OCI-LY7 (cell line): ENCODE data around the gene COL6A3. TPM values are rescaled to one million over a fixed set of nuclear protein-coding genes. Genes with fewer than 3 reads are reported as not detected.

Experiments used
- BruUV-seq: library from RNA; stranded (reverse); fragments of 400-500 nt; replicated peaks from 2 replicates; lab custom pipeline; 2021; lab: Mats Ljungman, UMichigan
- CTCF ChIA-PET: fragments of 300-600 bp; sonication (Branson Sonifier 250); formaldehyde crosslinking; loops from one replicate; lab custom pipeline; 2022; ENCODE audit warnings: antibody characterized with exemption; ENCODE audit not compliant: unreplicated experiment; lab: Charles Lee
- POLR2A ChIA-PET: fragments of 300-600 bp; sonication (Branson Sonifier 250); formaldehyde crosslinking; loops from one replicate; lab custom pipeline; 2022; ENCODE audit warnings: antibody characterized with exemption; lab: Charles Lee
- DNase-seq: peaks from one replicate; pipeline ENCODE4 v3.0.0-alpha.2; 2015; ENCODE audit warnings: low spot score
- H2AFZ ChIP-seq: fragments of 200-600 bp; sonication (generic), shearing (Covaris generic); 2 replicates; pipeline ENCODE4 v1.6.1; 2014; ENCODE audit warnings: mild to moderate bottlenecking, antibody characterized with exemption, low read length, moderate library complexity
- H3K27ac ChIP-seq: fragments of 200-600 bp; sonication (generic); 2 replicates; pipeline ENCODE4 v1.5.1; 2014; ENCODE audit warnings: mixed run types, low read depth, mild to moderate bottlenecking, moderate library complexity, low read length, inconsistent platforms; ENCODE audit not compliant: poor library complexity, severe bottlenecking
- H3K36me3 ChIP-seq: fragments of 200-600 bp; sonication (generic); 2 replicates; pipeline ENCODE4 v1.6.1; 2014; ENCODE audit warnings: mild to moderate bottlenecking, antibody characterized with exemption, low read length, moderate library complexity, mixed read lengths; ENCODE audit not compliant: insufficient read depth
- H3K4me1 ChIP-seq: fragments of 200-600 bp; sonication (generic); 2 replicates; pipeline ENCODE4 v1.5.1; 2014; ENCODE audit warnings: mild to moderate bottlenecking, low read length; ENCODE audit not compliant: insufficient read depth, poor library complexity, severe bottlenecking
- H3K4me2 ChIP-seq: fragments of 200-600 bp; sonication (generic); 2 replicates; pipeline ENCODE4 v1.6.1; 2014; ENCODE audit warnings: mild to moderate bottlenecking, low read length
- H3K4me3 ChIP-seq: fragments of 200-600 bp; sonication (generic); 2 replicates; pipeline ENCODE4 v1.5.1; 2014; ENCODE audit warnings: mild to moderate bottlenecking, low read depth, low read length; ENCODE audit not compliant: poor library complexity, severe bottlenecking
- H3K79me2 ChIP-seq: fragments of 200-600 bp; sonication (generic); 2 replicates; pipeline ENCODE4 v1.6.1; 2016; ENCODE audit warnings: low read depth, mild to moderate bottlenecking, low read length, moderate library complexity, mixed read lengths; ENCODE audit not compliant: insufficient read depth
- H3K9me2 ChIP-seq: fragments of 200-600 bp; sonication (generic); 2 replicates; pipeline ENCODE4 v1.6.1; 2016; ENCODE audit warnings: mild to moderate bottlenecking, low read length, mixed read lengths; ENCODE audit not compliant: insufficient read depth
- H3K9me3 ChIP-seq: fragments of 200-600 bp; sonication (generic); 2 replicates; pipeline ENCODE4 v1.6.1; 2014; ENCODE audit warnings: mild to moderate bottlenecking, mixed run types, low read length, mixed read lengths
- H4K20me1 ChIP-seq: fragments of 200-600 bp; sonication (generic); 2 replicates; pipeline ENCODE4 v1.6.1; 2014; ENCODE audit warnings: mild to moderate bottlenecking, antibody characterized with exemption, low read length, moderate library complexity, mixed read lengths; ENCODE audit not compliant: insufficient read depth
- EZH2phosphoT487 ChIP-seq: fragments of 200-600 bp; sonication (generic); IDR thresholded peaks from 2 replicates; pipeline ENCODE4 v1.6.1; 2018; ENCODE audit warnings: low read depth, borderline replicate concordance, mild to moderate bottlenecking, mixed run types, antibody characterized with exemption, low read length, moderate library complexity, mixed read lengths
- intact Hi-C: fragments of 100-400 bp; cut with micrococcal nuclease; formaldehyde crosslinking; loops from one replicate; pipeline ENCODE4 v1.10.0; 2022; ENCODE audit not compliant: unreplicated experiment
- total RNA-seq, 2 experiments: library from RNA; depleted of rRNA in 1 of 2; stranded (reverse); fragments of >200 nt in 1 of 2; shearing (Covaris generic) in 1 of 2; gene quantifications; 2 replicates each; pipeline ENCODE4 v1.2.3, GENCODE V29; 2014 to 2022
- TF ChIP-seq, protein P1 (sequence below): fragments of 200-600 bp; sonication (generic); conservative IDR thresholded peaks from 2 replicates; pipeline ENCODE4 v1.5.1; 2014; ENCODE audit warnings: mild to moderate bottlenecking, antibody characterized with exemption, low read length, moderate library complexity, mixed read lengths

Gene COL6A3
- total RNA-seq, 2 experiments from 2014 or later, result not detected

DNA sequence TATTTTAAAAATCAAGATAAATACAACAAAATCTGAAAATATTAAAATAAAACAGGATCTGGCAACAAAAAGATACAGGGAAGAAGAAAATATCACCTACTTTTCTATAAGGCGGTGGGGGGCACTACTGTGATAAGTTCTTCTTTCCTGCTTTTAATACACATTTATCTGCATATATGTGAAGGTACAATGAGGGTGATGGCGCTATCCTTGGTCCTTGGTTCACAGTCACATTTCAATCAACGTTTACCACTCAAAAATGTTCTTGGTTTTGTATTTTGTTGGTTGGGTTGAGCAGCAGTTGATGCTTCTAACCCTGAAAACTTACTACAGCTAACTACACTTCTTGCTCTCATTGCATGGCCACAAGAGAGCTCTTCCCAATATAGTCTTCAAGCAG lies 112.4 kb downstream of the COL6A3 start:
- no peaks in the 10 kb centered on the region for H3K4me1 ChIP-seq
- H2AFZ ChIP-seq, result no peak overlapping the region
- no peaks in the 10 kb centered on the region for H3K36me3 ChIP-seq
- H3K9me2 ChIP-seq, result no peaks in the 10 kb centered on the region
- H3K9me3 ChIP-seq, result no peaks in the 10 kb centered on the region
- intact Hi-C loops, result no loop called here
- H3K4me2 ChIP-seq, result no peak overlapping the region
- no peaks in the 10 kb centered on the region for H3K79me2 ChIP-seq
- H4K20me1 ChIP-seq, result no peaks in the 10 kb centered on the region
- no peak overlapping the region for H3K27ac ChIP-seq
- DNase-seq, result no peak
- H3K4me3 ChIP-seq, result no peak overlapping the region
- ChIA-PET CTCF (no interaction called here), POLR2A (no interaction called here)
- no TSS peak for BruUV-seq
- TF ChIP-seq, protein P1, sequence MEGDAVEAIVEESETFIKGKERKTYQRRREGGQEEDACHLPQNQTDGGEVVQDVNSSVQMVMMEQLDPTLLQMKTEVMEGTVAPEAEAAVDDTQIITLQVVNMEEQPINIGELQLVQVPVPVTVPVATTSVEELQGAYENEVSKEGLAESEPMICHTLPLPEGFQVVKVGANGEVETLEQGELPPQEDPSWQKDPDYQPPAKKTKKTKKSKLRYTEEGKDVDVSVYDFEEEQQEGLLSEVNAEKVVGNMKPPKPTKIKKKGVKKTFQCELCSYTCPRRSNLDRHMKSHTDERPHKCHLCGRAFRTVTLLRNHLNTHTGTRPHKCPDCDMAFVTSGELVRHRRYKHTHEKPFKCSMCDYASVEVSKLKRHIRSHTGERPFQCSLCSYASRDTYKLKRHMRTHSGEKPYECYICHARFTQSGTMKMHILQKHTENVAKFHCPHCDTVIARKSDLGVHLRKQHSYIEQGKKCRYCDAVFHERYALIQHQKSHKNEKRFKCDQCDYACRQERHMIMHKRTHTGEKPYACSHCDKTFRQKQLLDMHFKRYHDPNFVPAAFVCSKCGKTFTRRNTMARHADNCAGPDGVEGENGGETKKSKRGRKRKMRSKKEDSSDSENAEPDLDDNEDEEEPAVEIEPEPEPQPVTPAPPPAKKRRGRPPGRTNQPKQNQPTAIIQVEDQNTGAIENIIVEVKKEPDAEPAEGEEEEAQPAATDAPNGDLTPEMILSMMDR, result no peak
- TF ChIP-seq EZH2phosphoT487, result no peak

DNA sequence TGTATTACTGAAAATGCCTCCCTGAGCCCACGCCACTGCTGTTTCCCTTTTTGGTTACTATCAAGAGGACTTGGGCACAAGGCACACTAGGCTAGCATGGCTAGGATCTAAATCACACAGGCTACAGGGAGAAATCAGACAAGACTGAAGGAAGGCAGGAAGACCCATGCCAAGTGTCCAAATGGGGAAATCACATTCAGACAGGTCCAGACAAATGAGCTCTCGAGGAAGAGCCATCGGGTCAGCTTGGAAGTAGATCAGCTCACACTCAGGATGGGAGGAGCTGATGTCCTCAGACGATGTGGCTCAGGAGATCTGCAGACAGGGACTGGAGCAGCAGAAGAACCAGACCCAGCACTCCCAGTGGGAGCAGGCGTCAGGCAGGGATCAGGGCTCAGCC lies 113.2 kb downstream of the COL6A3 start:
- BruUV-seq, result no TSS peak
- ChIA-PET CTCF (no interaction called here), POLR2A (no interaction called here)
- no peak overlapping the region for H3K4me2 ChIP-seq
- no peaks in the 10 kb centered on the region for H3K36me3 ChIP-seq
- no peaks in the 10 kb centered on the region for H3K9me3 ChIP-seq
- H2AFZ ChIP-seq, result no peak overlapping the region
- no peaks in the 10 kb centered on the region for H4K20me1 ChIP-seq
- intact Hi-C loops, result no loop called here
- no peak for TF ChIP-seq EZH2phosphoT487
- TF ChIP-seq, protein P1, result no peak
- H3K4me1 ChIP-seq, result no peaks in the 10 kb centered on the region
- no peaks in the 10 kb centered on the region for H3K79me2 ChIP-seq
- no peak overlapping the region for H3K27ac ChIP-seq
- no peaks in the 10 kb centered on the region for H3K9me2 ChIP-seq
- no peak overlapping the region for H3K4me3 ChIP-seq
- no peak for DNase-seq

DNA sequence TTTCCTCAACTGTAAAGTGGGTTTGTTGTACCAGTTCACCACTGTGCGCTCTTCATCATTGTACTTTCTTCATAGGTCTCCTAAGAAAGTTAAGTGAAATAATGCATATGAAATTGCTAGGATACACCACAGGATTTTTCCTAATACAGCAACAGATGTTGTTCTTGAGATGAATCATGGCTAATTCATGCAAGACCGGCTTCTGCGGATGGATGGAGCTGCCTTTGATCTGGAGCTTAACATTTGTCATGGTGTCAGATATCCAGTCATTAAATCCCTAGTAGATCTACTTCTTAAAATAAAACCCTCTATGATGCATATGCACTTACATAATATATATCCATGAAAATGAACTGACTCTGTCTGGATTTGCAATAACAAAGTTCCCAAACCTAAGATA lies 114.1 kb downstream of the COL6A3 start:
- POLR2A ChIA-PET, result no interaction called here
- intact Hi-C loops, result no loop called here
- no peaks in the 10 kb centered on the region for H3K79me2 ChIP-seq

More for the DNA sequence above, 114.1 kb downstream of the COL6A3 start:
- TF ChIP-seq EZH2phosphoT487, result no peak
- TF ChIP-seq, protein P1, result no peak
- no peak for DNase-seq
- BruUV-seq, result no TSS peak
- no peaks in the 10 kb centered on the region for H3K9me2 ChIP-seq
- no peaks in the 10 kb centered on the region for H4K20me1 ChIP-seq
- CTCF ChIA-PET, result no interaction called here
- H3K4me3 ChIP-seq, result no peak overlapping the region
- H3K36me3 ChIP-seq, result no peaks in the 10 kb centered on the region
- no peaks in the 10 kb centered on the region for H3K4me1 ChIP-seq
- H3K27ac ChIP-seq, result no peak overlapping the region
- H3K4me2 ChIP-seq, result no peak overlapping the region
- no peaks in the 10 kb centered on the region for H3K9me3 ChIP-seq
- H2AFZ ChIP-seq, result no peak overlapping the region
